ENCODE results near the gene COL18A1.

DNA sequence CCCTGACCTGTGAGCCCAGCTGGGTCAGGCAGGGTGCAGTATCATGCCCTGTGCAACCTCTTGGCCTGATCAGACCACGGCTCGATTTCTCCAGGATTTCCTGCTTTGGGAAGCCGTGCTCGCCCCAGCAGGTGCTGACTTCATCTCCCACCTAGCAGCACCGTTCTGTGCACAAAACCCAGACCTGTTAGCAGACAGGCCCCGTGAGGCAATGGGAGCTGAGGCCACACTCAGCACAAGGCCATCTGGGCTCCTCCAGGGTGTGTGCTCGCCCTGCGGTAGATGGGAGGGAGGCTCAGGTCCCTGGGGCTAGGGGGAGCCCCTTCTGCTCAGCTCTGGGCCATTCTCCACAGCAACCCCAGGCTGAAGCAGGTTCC is 107.6 kb downstream of the COL18A1 start:
- no peak for TF ChIP-seq HDGF (IDR thresholded peaks at IDR 0.05; ENCODE audit: borderline replicate concordance)
- no peak for TF ChIP-seq SUZ12 (IDR thresholded peaks at IDR 0.05)
- no peak for TF ChIP-seq FOXM1 (IDR thresholded peaks at IDR 0.05; ENCODE audit: borderline replicate concordance)
- no peak for TF ChIP-seq ELF4 (IDR thresholded peaks at IDR 0.05)
- TF ChIP-seq BHLHE40 (IDR thresholded peaks at IDR 0.05; ENCODE audit: borderline replicate concordance) = no peak
- no peak for TF ChIP-seq ZNF384 (IDR thresholded peaks at IDR 0.05)
- no peak for TF ChIP-seq FOXK2 (IDR thresholded peaks at IDR 0.05)
- TF ChIP-seq FOXA1 (IDR thresholded peaks at IDR 0.05) = no peak

All from HEK293T (cell line).